NK-92 (cell line): Measurements from ENCODE around the gene NEK11.

ENCODE experiments used
- DNase-seq: peaks from one replicate; lab custom pipeline; 2025; ENCODE audit not compliant: unreplicated experiment; lab: John Stamatoyannopoulos, UW

NEK11 gene

DNA sequence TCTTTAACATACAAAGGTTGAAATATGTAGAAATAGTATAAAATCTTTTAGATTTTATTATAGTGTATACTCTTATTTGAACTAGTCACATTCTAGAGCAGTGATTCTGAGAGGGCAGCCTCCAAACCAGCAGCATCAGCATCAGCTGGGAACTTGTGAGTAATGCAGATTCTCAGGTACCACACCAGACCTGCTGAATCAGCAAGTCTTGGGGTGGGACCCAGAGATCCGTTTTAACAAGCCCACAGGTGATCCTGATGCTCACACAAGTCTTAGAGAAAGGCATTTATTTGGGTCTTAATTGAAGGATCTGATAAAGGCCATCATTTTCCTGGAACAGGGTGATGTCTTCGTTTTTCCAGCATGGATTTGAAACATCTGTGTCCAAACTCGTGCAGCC, 195.9 kb downstream of the NEK11 start:
- DNase-seq = no peak

DNA sequence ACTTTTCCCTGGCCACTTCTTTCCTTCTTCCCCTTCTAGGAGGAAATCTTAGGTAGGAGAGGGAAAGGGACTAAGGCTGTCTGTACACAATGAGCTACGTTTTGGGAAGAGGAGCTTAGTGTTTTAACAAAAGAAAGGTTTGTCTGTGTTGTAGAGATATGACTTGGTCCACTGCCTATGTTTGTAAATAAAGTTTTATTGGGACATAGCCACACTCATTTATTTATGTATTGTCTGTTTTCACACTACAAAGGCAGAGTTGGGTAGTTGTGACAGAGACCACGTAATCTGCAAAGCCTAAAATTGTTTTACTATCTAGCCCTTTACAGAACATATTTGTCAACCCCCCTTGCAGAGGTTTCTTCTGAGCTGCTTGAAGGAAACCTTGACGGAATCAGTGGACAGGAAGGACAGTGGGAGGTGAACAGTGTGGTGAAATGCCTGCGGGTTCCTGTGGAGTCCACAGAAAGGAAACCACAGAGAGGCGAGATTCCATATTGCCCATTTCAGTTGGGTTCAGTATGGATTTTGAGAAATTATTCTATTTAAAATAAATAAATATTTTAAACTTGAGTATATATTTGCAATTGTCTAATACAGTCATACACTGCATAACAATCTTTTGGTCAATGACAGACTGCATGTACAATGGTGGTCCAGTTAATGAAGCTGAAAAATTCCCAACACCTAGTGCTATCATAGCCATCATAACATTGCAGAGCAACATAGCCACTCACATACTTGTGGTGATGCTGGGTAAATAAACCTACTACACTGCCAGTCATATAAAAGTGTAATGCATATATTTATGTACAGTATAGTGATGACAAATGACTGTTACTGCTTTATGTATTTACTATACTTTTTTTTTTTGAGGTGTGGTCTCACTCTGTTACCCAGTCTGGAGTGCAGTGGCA, 197.0 kb downstream of the NEK11 start:
- DNase-seq = no peak

DNA sequence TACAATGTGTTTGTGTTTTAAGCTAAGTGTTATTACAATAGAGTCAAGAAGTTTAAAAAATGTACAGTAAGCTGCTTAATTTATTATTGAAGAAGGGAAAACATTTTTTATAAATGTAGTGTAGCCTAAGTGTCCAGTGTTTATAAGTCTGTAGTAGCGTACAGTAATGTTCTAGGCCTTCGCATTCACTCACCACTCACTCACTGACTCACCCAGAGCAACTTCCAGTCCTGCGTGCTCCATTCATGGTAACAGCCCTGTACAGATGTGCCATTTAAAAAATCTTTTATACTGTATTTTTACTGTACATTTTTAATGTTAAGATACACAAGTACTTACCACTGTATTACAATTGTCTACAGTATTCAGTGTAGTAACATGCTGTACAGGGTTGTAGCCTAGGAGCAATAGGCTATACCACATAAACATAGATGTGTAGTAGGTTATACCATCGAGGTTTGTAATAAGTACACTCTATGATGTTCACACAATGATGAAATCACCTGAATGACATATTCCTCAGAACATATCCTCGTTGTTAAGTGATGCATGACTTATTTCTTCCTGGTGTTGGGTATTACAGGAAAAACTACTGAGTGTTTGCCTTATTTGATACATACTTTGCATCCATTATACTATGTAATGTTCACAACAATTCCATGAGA, 198.3 kb downstream of the NEK11 start:
- no peak for DNase-seq

DNA sequence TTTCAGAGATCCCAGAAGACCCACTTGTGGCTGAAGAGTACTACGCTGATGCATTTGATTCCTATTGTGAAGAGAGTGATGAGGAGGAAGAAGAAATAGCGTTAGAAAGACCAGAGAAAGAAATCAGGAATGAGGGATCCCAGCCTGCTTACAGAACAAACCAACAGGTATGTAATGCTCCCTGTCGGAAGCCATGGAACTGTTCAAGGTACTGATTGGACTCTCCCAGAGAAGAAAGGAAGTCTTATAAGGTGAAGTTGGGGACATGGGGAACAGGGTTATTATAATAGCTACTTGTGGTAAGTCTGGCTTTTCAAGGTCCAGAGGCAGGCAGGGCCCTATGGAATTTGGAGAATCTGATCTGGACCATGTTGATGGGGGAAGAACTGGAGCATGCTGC, 201.8 kb downstream of the NEK11 start:
- no peak for DNase-seq

DNA sequence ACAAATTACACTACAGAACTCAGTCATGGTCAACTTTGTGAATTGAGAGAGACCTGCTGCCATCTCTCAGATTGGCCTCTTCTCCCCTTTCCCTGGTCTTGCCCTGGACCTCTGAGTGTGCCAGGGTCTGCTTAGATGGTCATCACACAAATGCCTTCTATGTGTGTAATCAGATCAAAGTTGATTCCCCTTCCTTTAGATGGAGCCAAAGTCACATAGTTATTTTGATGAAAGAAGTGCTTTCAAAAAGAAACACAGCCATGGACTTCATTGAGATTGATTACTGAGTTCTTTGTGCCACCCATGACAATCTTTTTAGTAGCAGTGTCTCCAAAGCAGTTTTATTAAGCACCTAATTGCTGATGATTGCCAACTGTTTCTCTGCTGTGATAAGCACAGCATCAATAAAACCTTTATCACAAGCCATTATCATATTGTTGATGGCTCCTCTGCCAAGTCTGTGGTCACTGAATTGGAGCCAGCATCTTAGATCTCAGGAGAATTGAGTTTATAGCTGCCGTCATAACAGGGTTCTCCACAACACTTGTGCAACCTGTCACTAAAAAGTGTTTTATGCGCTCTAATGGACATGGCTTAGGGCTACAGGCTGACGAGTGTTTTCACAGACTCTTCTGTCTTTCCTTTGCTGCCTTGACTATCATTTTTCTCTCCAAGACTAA, 205.2 kb downstream of the NEK11 start:
- no peak for DNase-seq

GRCh38 chr3:131232711-131233267, 206.1 kb downstream of the NEK11 start:
- no peak for DNase-seq

GRCh38 chr3:131233900-131234668, 207.4 kb downstream of the NEK11 start:
- DNase-seq = no peak

DNA sequence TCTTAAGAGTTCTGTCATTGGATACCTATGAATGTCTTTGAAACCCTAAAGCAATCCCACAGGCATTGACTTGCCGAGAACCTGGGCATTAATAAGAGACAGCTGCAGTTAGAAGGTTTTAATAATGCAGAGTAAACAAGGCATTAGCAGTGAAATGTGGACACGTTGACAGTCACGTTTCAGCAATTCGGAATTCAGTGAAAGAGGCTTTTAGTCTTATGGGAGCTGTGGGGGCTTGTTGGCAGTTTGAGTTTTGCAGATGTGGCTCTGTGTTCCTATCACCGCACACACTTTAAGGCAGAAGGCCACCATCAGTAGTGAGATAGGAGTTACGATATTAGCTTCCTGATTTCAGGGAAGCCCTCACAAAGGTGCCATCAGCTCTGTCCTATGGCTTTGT, 209.7 kb downstream of the NEK11 start:
- DNase-seq = no peak

GRCh38 chr3:131238496-131238895, 211.8 kb downstream of the NEK11 start:
- DNase-seq = no peak

DNA sequence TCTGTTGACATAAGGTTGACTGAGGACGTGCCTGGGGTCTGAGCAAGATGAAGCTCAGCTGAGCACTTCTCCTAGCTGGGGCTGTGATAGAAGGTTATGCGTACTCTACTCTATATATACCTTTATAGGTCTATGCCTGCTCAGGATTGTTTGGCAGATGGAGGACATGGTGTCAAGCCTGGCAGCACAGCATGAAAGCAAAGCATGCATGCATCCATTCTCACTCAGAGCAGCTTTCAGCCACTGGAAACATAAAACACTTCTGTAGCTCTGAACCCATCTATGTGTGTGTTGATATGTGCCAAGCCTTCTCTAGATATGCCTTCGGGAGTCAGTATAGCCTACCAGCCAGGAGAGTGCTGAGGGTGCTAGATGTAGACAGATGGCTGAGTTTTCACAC, 212.6 kb downstream of the NEK11 start:
- DNase-seq = no peak

- no peak for DNase-seq
Measured at GRCh38 chr3:131242201-131242600, 215.5 kb downstream of the NEK11 start.

GRCh38 chr3:131250466-131250865, 223.8 kb downstream of the NEK11 start:
- no peak for DNase-seq

DNA sequence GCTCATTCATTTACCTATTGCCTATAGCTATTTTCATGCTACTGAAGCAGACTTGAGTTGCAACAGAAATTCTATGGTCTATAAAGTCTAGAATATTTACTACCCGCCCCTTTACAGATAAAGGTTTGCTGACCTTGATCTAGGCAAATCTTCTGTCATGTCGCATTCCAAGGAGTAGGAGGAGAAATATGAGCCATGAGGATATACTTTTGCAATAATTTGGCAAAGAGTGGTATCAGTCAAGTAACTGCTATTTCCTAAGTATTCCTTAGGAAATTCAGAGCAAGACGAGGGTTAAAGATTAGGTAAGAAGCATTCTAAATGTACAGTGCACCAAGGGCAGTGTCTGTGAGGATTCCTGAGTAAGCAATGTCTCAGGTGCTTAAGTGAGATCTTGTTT, 233.8 kb downstream of the NEK11 start:
- no peak for DNase-seq

DNA sequence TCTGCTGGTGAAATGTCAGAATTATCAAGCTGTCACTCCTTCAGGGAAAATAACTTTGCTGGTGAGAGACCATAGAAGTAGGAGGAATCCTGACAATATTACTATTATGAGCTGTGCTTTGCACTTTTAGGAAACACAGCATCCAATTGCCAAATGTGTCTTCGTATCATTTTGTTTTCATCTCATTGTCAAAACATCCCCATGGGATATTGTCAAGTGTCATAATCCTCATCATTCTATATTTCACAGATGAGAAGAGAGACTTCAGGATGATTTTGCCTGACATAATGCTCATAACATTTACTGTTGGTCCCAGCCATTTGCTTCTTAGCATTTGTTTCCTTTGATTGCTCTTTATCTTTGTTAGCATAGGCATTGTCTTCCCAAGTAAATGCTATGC, 234.4 kb downstream of the NEK11 start:
- DNase-seq = no peak

DNA sequence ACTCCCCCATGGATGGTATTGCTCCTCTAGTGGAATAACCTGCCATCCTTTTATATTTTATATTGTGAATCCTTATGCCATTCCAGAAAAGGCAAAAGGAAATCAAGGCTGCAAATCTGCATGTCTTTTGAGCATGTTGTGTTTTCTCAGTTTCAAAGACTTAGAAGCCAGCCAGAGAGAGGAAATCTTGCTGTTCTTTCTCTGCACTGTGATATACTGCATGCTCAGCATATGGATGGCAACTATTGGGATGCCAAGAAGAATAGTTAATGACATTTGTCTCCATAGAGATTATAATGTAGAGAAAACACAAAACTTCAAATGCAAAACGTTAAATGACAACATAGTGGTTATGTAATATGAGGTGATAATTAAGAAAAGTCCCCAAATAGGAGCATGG, 248.9 kb downstream of the NEK11 start:
- no peak for DNase-seq

- DNase-seq = no peak
Measured at GRCh38 chr3:131277836-131278497, 251.3 kb downstream of the NEK11 start.

GRCh38 chr3:131279577-131279976, 252.9 kb downstream of the NEK11 start:
- no peak for DNase-seq

DNA sequence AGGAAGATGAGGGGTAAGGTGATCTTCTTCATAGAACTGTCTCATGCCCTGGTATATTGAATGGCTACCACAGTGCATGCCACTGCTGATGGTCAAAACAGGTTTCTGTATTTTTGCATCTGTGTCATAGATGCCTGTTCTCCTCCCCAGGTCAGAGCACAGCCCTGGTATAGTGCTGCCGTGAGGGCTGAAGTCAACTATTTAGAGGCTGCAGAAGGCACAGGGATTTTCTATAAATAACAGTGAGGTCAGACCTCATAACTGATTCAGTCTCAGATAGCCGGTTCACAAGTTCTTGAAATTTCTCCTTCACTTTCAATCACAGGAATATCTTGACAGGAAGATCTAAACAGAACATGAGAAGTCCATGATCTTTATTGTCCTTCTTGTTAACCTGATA, 255.7 kb downstream of the NEK11 start:
- no peak for DNase-seq

- no peak for DNase-seq
Measured at GRCh38 chr3:131282967-131283366, 256.3 kb downstream of the NEK11 start.

DNA sequence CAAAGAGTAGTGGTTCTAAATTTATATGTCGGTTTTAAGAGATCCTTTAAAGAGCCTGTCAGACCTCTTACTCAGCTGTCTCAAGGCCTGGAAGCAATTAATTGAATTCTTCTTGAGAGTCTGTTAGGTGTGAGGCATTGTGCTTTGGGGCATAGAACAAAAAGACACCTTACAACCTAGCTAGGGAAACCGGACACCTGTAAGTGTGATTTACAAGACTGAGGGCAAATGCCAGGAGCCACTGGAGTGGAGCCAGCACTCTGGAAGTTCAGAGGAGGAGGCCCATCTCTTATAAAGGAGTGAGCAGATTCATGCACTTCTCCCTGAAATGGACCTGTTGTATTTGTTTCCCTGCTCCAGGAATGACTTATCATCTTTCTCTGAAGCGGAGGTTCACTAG, 257.2 kb downstream of the NEK11 start:
- DNase-seq = no peak
